ENCODE measurements around the gene C6orf120. TPM values are rescaled to one million over a fixed set of nuclear protein-coding genes. Genes with fewer than 3 reads are reported as not detected.

Gene C6orf120
- polyA plus RNA-seq (ENCODE audit: insufficient read length in 10 of 10), result 10 to 100 TPM; 31.7 to 39.8 (median 36.5) TPM
- long read RNA-seq, donor 1, transcript C6orf120-201 (1 exons, 2,667 nt), result major isoform, 27 of 27 reads
- long read RNA-seq, donor 1, partial matches to known transcripts, result 0 of 27 reads
- long read RNA-seq, donor 1, other reads (novel, unspliced or antisense), result 0 of 27 reads
- long read RNA-seq, donor 2, transcript C6orf120-201 (1 exons, 2,667 nt), result major isoform, 17 of 17 reads
- long read RNA-seq, donor 2, partial matches to known transcripts, result 0 of 17 reads
- long read RNA-seq, donor 2, other reads (novel, unspliced or antisense), result 0 of 17 reads
- long read RNA-seq, donor 3, partial matches to known transcripts, result 0 of 1 reads
- long read RNA-seq, donor 3, other reads (novel, unspliced or antisense), result 0 of 1 reads
- long read RNA-seq, donor 4, transcript C6orf120-201 (1 exons, 2,667 nt), result major isoform, 24 of 24 reads
- long read RNA-seq, donor 4, partial matches to known transcripts, result 0 of 24 reads
- long read RNA-seq, donor 4, other reads (novel, unspliced or antisense), result 0 of 24 reads
- long read RNA-seq, donor 5, transcript C6orf120-201 (1 exons, 2,667 nt), result major isoform, 52 of 52 reads
- long read RNA-seq, donor 5, partial matches to known transcripts, result 0 of 52 reads
- long read RNA-seq, donor 5, other reads (novel, unspliced or antisense), result 0 of 52 reads
- long read RNA-seq, donor 6, transcript C6orf120-201 (1 exons, 2,667 nt), result major isoform, 39 of 39 reads
- long read RNA-seq, donor 6, partial matches to known transcripts, result 0 of 39 reads
- long read RNA-seq, donor 6, other reads (novel, unspliced or antisense), result 0 of 39 reads
- long read RNA-seq, donor 7, transcript C6orf120-201 (1 exons, 2,667 nt), result major isoform, 20 of 20 reads
- long read RNA-seq, donor 7, partial matches to known transcripts, result 0 of 20 reads
- long read RNA-seq, donor 7, other reads (novel, unspliced or antisense), result 0 of 20 reads
- long read RNA-seq, donor 8, transcript C6orf120-201 (1 exons, 2,667 nt), result major isoform, 32 of 32 reads
- long read RNA-seq, donor 8, partial matches to known transcripts, result 0 of 32 reads
- long read RNA-seq, donor 8, other reads (novel, unspliced or antisense), result 0 of 32 reads
- long read RNA-seq, donor 9, partial matches to known transcripts, result 0 of 1 reads
- long read RNA-seq, donor 9, other reads (novel, unspliced or antisense), result 0 of 1 reads

GRCh38 chr6:169701954-169702839 lies at the start of gene C6orf120, which contains the start of gene WDR27:
Gene C6orf120, plus strand, starts transcription at chr6:169702126. Its CDS starts 334 bp downstream, at chr6:169702460.
Gene WDR27, minus strand, starts transcription at chr6:169702029. Its CDS starts 13,024 bp downstream, at chr6:169689005.
- DNase-seq, result peak; percentile 94 to 98 (median 97)

- DNase-seq, result no peak
Observed at GRCh38 chr6:169652896-169653295, 49.0 kb upstream of the C6orf120 start.

- DNase-seq, result no peak
Observed at GRCh38 chr6:169653691-169654090, 48.2 kb upstream of the C6orf120 start.

- peak in 2 of 3 donors; percentile 67 to 85 for DNase-seq
Observed at GRCh38 chr6:169654598-169655391, 47.1 kb upstream of the C6orf120 start.

GRCh38 chr6:169656546-169657283 lies 45.2 kb upstream of the C6orf120 start:
- DNase-seq, result no peak

GRCh38 chr6:169657284-169657610 lies 44.7 kb upstream of the C6orf120 start:
- DNase-seq, result no peak

- DNase-seq, result no peak
Observed at GRCh38 chr6:169659820-169660610, 41.9 kb upstream of the C6orf120 start.

GRCh38 chr6:169660751-169661390 lies 41.1 kb upstream of the C6orf120 start:
- no peak for DNase-seq

- DNase-seq, result no peak
Observed at GRCh38 chr6:169661391-169661756, 40.6 kb upstream of the C6orf120 start.

GRCh38 chr6:169663468-169663867 lies 38.5 kb upstream of the C6orf120 start:
- DNase-seq, result no peak

GRCh38 chr6:169664227-169664626 lies 37.7 kb upstream of the C6orf120 start:
- no peak for DNase-seq

GRCh38 chr6:169665289-169665688 lies 36.6 kb upstream of the C6orf120 start:
- no peak for DNase-seq

GRCh38 chr6:169666441-169666840 lies 35.5 kb upstream of the C6orf120 start:
- no peak for DNase-seq

- no peak for DNase-seq
Observed at GRCh38 chr6:169667716-169668115, 34.2 kb upstream of the C6orf120 start.

- no peak for DNase-seq
Observed at GRCh38 chr6:169668203-169668847, 33.6 kb upstream of the C6orf120 start.

GRCh38 chr6:169669147-169669546 lies 32.8 kb upstream of the C6orf120 start:
- no peak for DNase-seq

GRCh38 chr6:169669889-169670288 lies 32.0 kb upstream of the C6orf120 start:
- DNase-seq, result peak in 1 of 3 donors; percentile 30
